SK-N-SH (cell line): Measurements from ENCODE around the gene SDK1. TPM values are rescaled to one million over a fixed set of nuclear protein-coding genes. Genes with fewer than 3 reads are reported as not detected.

Experiments
- CTCF ChIA-PET: fragments of 300-600, 350-600 bp; formaldehyde crosslinking; extraction: SDS; loops from one replicate; lab custom pipeline; 2021; lab: Yijun Ruan, JAX
- POLR2A ChIA-PET: fragments of 350-600 bp; sonication (Branson Sonifier 250); formaldehyde crosslinking; extraction: SDS; loops from one replicate; lab custom pipeline; 2020; ENCODE audit warnings: antibody characterized with exemption, inconsistent platforms; lab: Yijun Ruan, JAX
- DNase-seq: peaks from one replicate; pipeline ENCODE4 v3.0.0; 2012
- H2AFZ ChIP-seq: fragments of 200-600 bp; sonication (generic); 2 replicates; pipeline ENCODE4 v1.8.1; 2016; ENCODE audit warnings: antibody characterized with exemption, mild to moderate bottlenecking, low read depth
- H3F3A ChIP-seq: fragments of 200-600 bp; sonication (generic); replicated peaks from 2 replicates; pipeline ENCODE3; 2016; ENCODE audit warnings: antibody characterized with exemption, mild to moderate bottlenecking; ENCODE audit not compliant: insufficient read depth
- H3K27ac ChIP-seq, 2 experiments: fragments of 200-500 bp in 1 of 2; fragments of 200-600 bp in 1 of 2; sonication (Bioruptor generic) in 1 of 2; sonication (generic), shearing (Covaris generic) in 1 of 2; 2 replicates each; pipeline versions ENCODE4 v1.5.1 to v1.6.1; 2014 to 2016; ENCODE audit warnings: low read depth in 2 of 2, inconsistent platforms in 1 of 2, low read length in 1 of 2, mild to moderate bottlenecking in 1 of 2, mixed read lengths in 1 of 2
- H3K27me3 ChIP-seq: fragments of 200-600 bp; sonication (generic), shearing (Covaris generic); 2 replicates; pipeline ENCODE4 v1.6.1; 2016; ENCODE audit warnings: mixed run types; ENCODE audit not compliant: insufficient read depth
- H3K36me3 ChIP-seq, 2 experiments: fragments of 200-500 bp in 1 of 2; fragments of 200-600 bp in 1 of 2; sonication (Bioruptor generic) in 1 of 2; sonication (generic) in 1 of 2; replicated peaks in 1 of 2; 2 replicates each; pipeline versions ENCODE3 to v1.5.1; 2014 to 2016; ENCODE audit warnings: low read length in 1 of 2, mild to moderate bottlenecking in 1 of 2; ENCODE audit not compliant: insufficient read depth in 2 of 2, control insufficient read depth in 1 of 2
- H3K4me1 ChIP-seq, 2 experiments: fragments of 200-500 bp in 1 of 2; fragments of 200-600 bp in 1 of 2; sonication (Bioruptor generic) in 1 of 2; sonication (generic), shearing (Covaris generic) in 1 of 2; 2 replicates each; pipeline versions ENCODE4 v1.5.1 to v1.6.1; 2014 to 2016; ENCODE audit warnings: low read depth in 1 of 2, low read length in 1 of 2, mixed run types in 1 of 2; ENCODE audit not compliant: insufficient read depth in 2 of 2, control insufficient read depth in 1 of 2
- H3K4me2 ChIP-seq: fragments of 200-600 bp; sonication (generic), shearing (Covaris generic); 2 replicates; pipeline ENCODE4 v1.6.1; 2017; ENCODE audit warnings: mixed run types
- H3K4me3 ChIP-seq, 2 experiments: fragments of 200-500 bp in 1 of 2; fragments of 200-600 bp in 1 of 2; sonication (Bioruptor generic) in 1 of 2; sonication (generic), shearing (Covaris generic) in 1 of 2; 2 replicates each; pipeline versions ENCODE4 v1.5.1 to v1.8.1; 2014 to 2016; ENCODE audit warnings: low read depth in 2 of 2, inconsistent platforms in 1 of 2, low read length in 1 of 2, mild to moderate bottlenecking in 1 of 2, mixed read lengths in 1 of 2, moderate library complexity in 1 of 2
- H3K79me2 ChIP-seq: fragments of 200-600 bp; sonication (generic); 2 replicates; pipeline ENCODE4 v1.8.1; 2017; ENCODE audit warnings: mild to moderate bottlenecking; ENCODE audit not compliant: insufficient read depth
- H3K9ac ChIP-seq: fragments of 200-600 bp; sonication (generic); 2 replicates; pipeline ENCODE4 v1.6.1; 2017; ENCODE audit warnings: mixed run types
- H3K9me2 ChIP-seq: fragments of 200-600 bp; sonication (generic); 2 replicates; pipeline ENCODE4 v1.6.1; 2017; ENCODE audit warnings: mixed run types
- H3K9me3 ChIP-seq: fragments of 200-600 bp; sonication (generic); 2 replicates; pipeline ENCODE4 v1.6.1; 2017; ENCODE audit warnings: mixed run types, mild to moderate bottlenecking, moderate library complexity
- H4K20me1 ChIP-seq: fragments of 200-600 bp; sonication (generic); 2 replicates; pipeline ENCODE4 v1.6.1; 2017; ENCODE audit warnings: mild to moderate bottlenecking, mixed run types; ENCODE audit not compliant: insufficient read depth
- ELF1 ChIP-seq: IDR thresholded peaks from 2 replicates; pipeline ENCODE4 v1.4.0; 2012
- EP300 ChIP-seq, 2 experiments: IDR thresholded peaks; 2 replicates each; pipeline versions ENCODE4 v1.4.0 to v1.6.1; 2012; ENCODE audit warnings: borderline replicate concordance in 1 of 2, low read depth in 1 of 2, low read length in 1 of 2
- EZH2phosphoT487 ChIP-seq: fragments of 200-600 bp; sonication (generic); IDR thresholded peaks from 2 replicates; pipeline ENCODE4 v1.6.1; 2017; ENCODE audit warnings: low read depth, mixed run types, mild to moderate bottlenecking, antibody characterized with exemption, moderate library complexity, borderline replicate concordance
- FOSL2 ChIP-seq: IDR thresholded peaks from 2 replicates; pipeline ENCODE4 v1.4.0; 2012; ENCODE audit warnings: low read depth, mild to moderate bottlenecking, moderate library complexity, borderline replicate concordance
- FOXJ3 ChIP-seq: sonication (generic); formaldehyde crosslinking; IDR thresholded peaks from 2 replicates; pipeline ENCODE4 v1.5.1; 2020; ENCODE audit warnings: mild to moderate bottlenecking, missing genetic modification reagents
- GABPA ChIP-seq: IDR thresholded peaks from 2 replicates; pipeline ENCODE4 v1.4.0; 2012; ENCODE audit warnings: low read depth, mild to moderate bottlenecking
- GATA2 ChIP-seq: sonication (generic); formaldehyde crosslinking; IDR thresholded peaks from 2 replicates; pipeline ENCODE4 v1.5.0; 2020; ENCODE audit warnings: mild to moderate bottlenecking, missing genetic modification reagents
- JUND ChIP-seq: IDR thresholded peaks from 2 replicates; pipeline ENCODE4 v1.4.0; 2012
- MEF2A ChIP-seq: IDR thresholded peaks from 2 replicates; pipeline ENCODE4 v1.4.0; 2012; ENCODE audit warnings: low read depth, borderline replicate concordance
- POLR2AphosphoS5 ChIP-seq: IDR thresholded peaks from 2 replicates; pipeline ENCODE4 v1.6.1; 2012; ENCODE audit warnings: low read depth, low read length
- RCOR1 ChIP-seq: fragments of 150-350 bp; IDR thresholded peaks from 2 replicates; pipeline ENCODE4 v1.6.1; 2017; ENCODE audit warnings: antibody characterized with exemption, low read length
- RFX5 ChIP-seq: IDR thresholded peaks from 2 replicates; pipeline ENCODE4 v1.6.1; 2012; ENCODE audit warnings: mild to moderate bottlenecking, improper control_type of control experiment, low read length
- RXRA ChIP-seq: IDR thresholded peaks from 2 replicates; pipeline ENCODE4 v1.4.0; 2012; ENCODE audit warnings: low read depth, mild to moderate bottlenecking, borderline replicate concordance
- SIN3A ChIP-seq: IDR thresholded peaks from 2 replicates; pipeline ENCODE4 v1.6.1; 2012; ENCODE audit warnings: low read depth, mild to moderate bottlenecking, low read length, moderate library complexity, borderline replicate concordance
- SMC3 ChIP-seq: IDR thresholded peaks from 2 replicates; pipeline ENCODE4 v1.6.1; 2012; ENCODE audit warnings: low read depth, low read length, improper control_type of control experiment
- TAF1 ChIP-seq: IDR thresholded peaks from 2 replicates; pipeline ENCODE4 v1.6.1; 2012; ENCODE audit warnings: low read depth, mild to moderate bottlenecking, low read length, moderate library complexity, borderline replicate concordance
- TCF12 ChIP-seq: IDR thresholded peaks from 2 replicates; pipeline ENCODE4 v1.4.0; 2012
- TEAD4 ChIP-seq: IDR thresholded peaks from 2 replicates; pipeline ENCODE4 v1.4.0; 2012; ENCODE audit warnings: mild to moderate bottlenecking, borderline replicate concordance; ENCODE audit not compliant: insufficient read depth
- YY1 ChIP-seq: IDR thresholded peaks from 2 replicates; pipeline ENCODE4 v1.4.0; 2012; ENCODE audit warnings: low read depth, mild to moderate bottlenecking
- WGBS: methylation state at CpG from one replicate; pipeline ENCODE4 v1.1.6; 2017; ENCODE audit warnings: low lambda C conversion rate; 5-methylcytosine and 5-hydroxymethylcytosine counted together
- polyA plus RNA-seq, 3 experiments: library from polyadenylated mRNA; depleted of rRNA; stranded (reverse); fragments of >200 nt; gene quantifications; 2 replicates each; pipeline ENCODE4 v1.2.3, GENCODE V29; 2012
- TF ChIP-seq, protein P1 (sequence below): IDR thresholded peaks from 2 replicates; pipeline ENCODE4 v1.4.0; 2012; ENCODE audit warnings: low read depth, borderline replicate concordance
- TF ChIP-seq, protein P2 (sequence below): IDR thresholded peaks from 2 replicates; pipeline ENCODE4 v1.6.1; 2012; ENCODE audit warnings: mild to moderate bottlenecking, low read depth, low read length, moderate library complexity
- TF ChIP-seq, protein P3 (sequence below): fragments of 150-350 bp; IDR thresholded peaks from 2 replicates; pipeline ENCODE4 v1.6.1; 2017; ENCODE audit warnings: antibody characterized with exemption, low read length, low read depth, borderline replicate concordance
- TF ChIP-seq, protein P4 (sequence below): IDR thresholded peaks from 2 replicates; pipeline ENCODE4 v1.4.0; 2012; ENCODE audit warnings: low read depth

SDK1 gene
- polyA plus RNA-seq, 1 of the 3 experiments (the other 2 are of a cell fraction): 1.2 TPM

DNA sequence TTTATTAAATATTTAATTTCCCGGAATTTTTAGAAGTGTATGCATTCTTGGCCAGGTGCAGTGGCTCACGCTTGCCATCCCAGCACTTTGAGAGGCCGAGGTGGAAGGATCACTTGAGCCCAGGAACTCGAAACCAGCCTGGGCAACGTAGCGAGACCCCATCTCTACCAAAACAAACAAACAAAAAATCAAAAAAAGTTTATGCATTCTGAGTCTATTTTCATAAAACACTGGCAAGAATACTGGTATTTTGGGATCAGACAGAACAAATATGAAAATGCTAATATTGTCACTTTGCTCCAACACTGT is 940.2 kb downstream of the SDK1 start:
- Histone ChIP-seq H3K27ac (no peak overlapping the region), H3K36me3 (no peaks in the 10 kb centered on the region), H3K4me2 (no peak overlapping the region), H2AFZ (no peak overlapping the region), H4K20me1 (no peaks in the 10 kb centered on the region), H3K4me3 (no peak overlapping the region), H3K9me2 (no peaks in the 10 kb centered on the region), H3F3A (no peaks in the 10 kb centered on the region), H3K4me1 (peaks cover 0 to 20% of the 10 kb centered on the region in 2 experiments; a peak in 1 of 4 replicates), H3K9ac (no peak overlapping the region), H3K9me3 (no peaks in the 10 kb centered on the region), H3K79me2 (no peaks in the 10 kb centered on the region), H3K27me3 (no peaks in the 10 kb centered on the region)
- CTCF ChIA-PET: interaction anchor here (0.8 to 1.7 kb wide), 4 partner anchors 15 to 237 kb away, joined by 3 to 4 read pairs (median 3); no protein-coding TSS in a partner anchor
- DNase-seq: no peak
- 42% methylated on average over 6 of the region's 6 CpGs for WGBS
- POLR2A ChIA-PET: no interaction called here
- no peak for TF ChIP-seq TAF1
- TF ChIP-seq, protein P1, sequence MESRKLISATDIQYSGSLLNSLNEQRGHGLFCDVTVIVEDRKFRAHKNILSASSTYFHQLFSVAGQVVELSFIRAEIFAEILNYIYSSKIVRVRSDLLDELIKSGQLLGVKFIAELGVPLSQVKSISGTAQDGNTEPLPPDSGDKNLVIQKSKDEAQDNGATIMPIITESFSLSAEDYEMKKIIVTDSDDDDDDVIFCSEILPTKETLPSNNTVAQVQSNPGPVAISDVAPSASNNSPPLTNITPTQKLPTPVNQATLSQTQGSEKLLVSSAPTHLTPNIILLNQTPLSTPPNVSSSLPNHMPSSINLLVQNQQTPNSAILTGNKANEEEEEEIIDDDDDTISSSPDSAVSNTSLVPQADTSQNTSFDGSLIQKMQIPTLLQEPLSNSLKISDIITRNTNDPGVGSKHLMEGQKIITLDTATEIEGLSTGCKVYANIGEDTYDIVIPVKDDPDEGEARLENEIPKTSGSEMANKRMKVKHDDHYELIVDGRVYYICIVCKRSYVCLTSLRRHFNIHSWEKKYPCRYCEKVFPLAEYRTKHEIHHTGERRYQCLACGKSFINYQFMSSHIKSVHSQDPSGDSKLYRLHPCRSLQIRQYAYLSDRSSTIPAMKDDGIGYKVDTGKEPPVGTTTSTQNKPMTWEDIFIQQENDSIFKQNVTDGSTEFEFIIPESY: no peak
- TF ChIP-seq RXRA: no peak
- TF ChIP-seq SIN3A: no peak
- no peak for TF ChIP-seq YY1
- TF ChIP-seq FOXJ3 (CRISPR knock-in tag): no peak
- no peak for TF ChIP-seq EZH2phosphoT487
- TF ChIP-seq POLR2AphosphoS5: no peak
- TF ChIP-seq FOSL2: no peak
- TF ChIP-seq JUND: no peak
- no peak for TF ChIP-seq RFX5

DNA sequence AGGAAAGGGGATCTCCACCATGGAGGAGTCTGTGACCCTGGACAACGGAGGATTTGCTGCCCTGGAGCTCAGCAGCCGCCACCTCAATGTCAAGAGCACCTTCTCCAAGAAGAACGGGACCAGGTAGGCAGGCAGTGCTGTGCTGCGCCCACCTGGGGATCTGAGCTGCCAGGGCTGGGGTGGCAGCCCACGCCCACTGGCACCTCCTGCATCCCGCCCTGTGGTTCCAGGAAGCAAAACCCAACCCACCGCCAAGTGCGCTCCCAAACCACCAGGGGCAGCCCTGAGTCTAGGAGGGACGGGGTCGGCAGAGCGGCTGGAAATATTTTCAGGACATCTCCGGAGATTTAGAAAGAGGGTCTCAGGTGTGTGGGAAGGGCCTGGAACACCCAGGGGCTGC is 940.7 kb downstream of the SDK1 start:
- H3K27ac ChIP-seq: no peak overlapping the region
- ChIA-PET POLR2A (no interaction called here), CTCF (interaction anchor here (0.8 to 1.7 kb wide), 3 partner anchors 15 to 237 kb away, joined by 3 to 4 read pairs (median 3); no protein-coding TSS in a partner anchor)
- H3F3A ChIP-seq: no peaks in the 10 kb centered on the region
- H3K36me3 ChIP-seq: no peaks in the 10 kb centered on the region
- no peak overlapping the region for H3K9ac ChIP-seq
- no peaks in the 10 kb centered on the region for H3K9me3 ChIP-seq
- no peak overlapping the region for H3K4me2 ChIP-seq
- no peaks in the 10 kb centered on the region for H3K9me2 ChIP-seq
- H3K4me1 ChIP-seq: peaks cover 0 to 20% of the 10 kb centered on the region in 2 experiments; a peak in 1 of 4 replicates
- no peak overlapping the region for H3K4me3 ChIP-seq
- no peaks in the 10 kb centered on the region for H3K27me3 ChIP-seq
- no peaks in the 10 kb centered on the region for H4K20me1 ChIP-seq
- DNase-seq: peak; percentile 58
- no peaks in the 10 kb centered on the region for H3K79me2 ChIP-seq
- no peak overlapping the region for H2AFZ ChIP-seq
- WGBS: 63% methylated on average over 9 of the region's 12 CpGs
- TF ChIP-seq TCF12: no peak
- no peak for TF ChIP-seq SMC3
- TF ChIP-seq, protein P2, sequence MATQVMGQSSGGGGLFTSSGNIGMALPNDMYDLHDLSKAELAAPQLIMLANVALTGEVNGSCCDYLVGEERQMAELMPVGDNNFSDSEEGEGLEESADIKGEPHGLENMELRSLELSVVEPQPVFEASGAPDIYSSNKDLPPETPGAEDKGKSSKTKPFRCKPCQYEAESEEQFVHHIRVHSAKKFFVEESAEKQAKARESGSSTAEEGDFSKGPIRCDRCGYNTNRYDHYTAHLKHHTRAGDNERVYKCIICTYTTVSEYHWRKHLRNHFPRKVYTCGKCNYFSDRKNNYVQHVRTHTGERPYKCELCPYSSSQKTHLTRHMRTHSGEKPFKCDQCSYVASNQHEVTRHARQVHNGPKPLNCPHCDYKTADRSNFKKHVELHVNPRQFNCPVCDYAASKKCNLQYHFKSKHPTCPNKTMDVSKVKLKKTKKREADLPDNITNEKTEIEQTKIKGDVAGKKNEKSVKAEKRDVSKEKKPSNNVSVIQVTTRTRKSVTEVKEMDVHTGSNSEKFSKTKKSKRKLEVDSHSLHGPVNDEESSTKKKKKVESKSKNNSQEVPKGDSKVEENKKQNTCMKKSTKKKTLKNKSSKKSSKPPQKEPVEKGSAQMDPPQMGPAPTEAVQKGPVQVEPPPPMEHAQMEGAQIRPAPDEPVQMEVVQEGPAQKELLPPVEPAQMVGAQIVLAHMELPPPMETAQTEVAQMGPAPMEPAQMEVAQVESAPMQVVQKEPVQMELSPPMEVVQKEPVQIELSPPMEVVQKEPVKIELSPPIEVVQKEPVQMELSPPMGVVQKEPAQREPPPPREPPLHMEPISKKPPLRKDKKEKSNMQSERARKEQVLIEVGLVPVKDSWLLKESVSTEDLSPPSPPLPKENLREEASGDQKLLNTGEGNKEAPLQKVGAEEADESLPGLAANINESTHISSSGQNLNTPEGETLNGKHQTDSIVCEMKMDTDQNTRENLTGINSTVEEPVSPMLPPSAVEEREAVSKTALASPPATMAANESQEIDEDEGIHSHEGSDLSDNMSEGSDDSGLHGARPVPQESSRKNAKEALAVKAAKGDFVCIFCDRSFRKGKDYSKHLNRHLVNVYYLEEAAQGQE: no peak
- TF ChIP-seq, protein P3, sequence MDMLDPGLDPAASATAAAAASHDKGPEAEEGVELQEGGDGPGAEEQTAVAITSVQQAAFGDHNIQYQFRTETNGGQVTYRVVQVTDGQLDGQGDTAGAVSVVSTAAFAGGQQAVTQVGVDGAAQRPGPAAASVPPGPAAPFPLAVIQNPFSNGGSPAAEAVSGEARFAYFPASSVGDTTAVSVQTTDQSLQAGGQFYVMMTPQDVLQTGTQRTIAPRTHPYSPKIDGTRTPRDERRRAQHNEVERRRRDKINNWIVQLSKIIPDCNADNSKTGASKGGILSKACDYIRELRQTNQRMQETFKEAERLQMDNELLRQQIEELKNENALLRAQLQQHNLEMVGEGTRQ: no peak
- no peak for TF ChIP-seq MEF2A
- TF ChIP-seq GATA2 (CRISPR knock-in tag): no peak
- no peak for TF ChIP-seq RCOR1
- no peak for TF ChIP-seq GABPA
- TF ChIP-seq TEAD4: no peak
- TF ChIP-seq, protein P4, sequence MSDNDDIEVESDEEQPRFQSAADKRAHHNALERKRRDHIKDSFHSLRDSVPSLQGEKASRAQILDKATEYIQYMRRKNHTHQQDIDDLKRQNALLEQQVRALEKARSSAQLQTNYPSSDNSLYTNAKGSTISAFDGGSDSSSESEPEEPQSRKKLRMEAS: no peak
- TF ChIP-seq EZH2phosphoT487: no peak
- TF ChIP-seq EP300 (IDR thresholded peaks at IDR 0.05; ENCODE audit: borderline replicate concordance in 1 of 2, low read depth in 1 of 2, low read length in 1 of 2): no peak
- no peak for TF ChIP-seq TAF1
- no peak for TF ChIP-seq ELF1
